GM12892 (cell line): ENCODE measurements around the gene DLG2.

Source experiments
- POLR2A ChIP-seq: IDR thresholded peaks from 2 replicates; pipeline ENCODE4 v1.6.1; 2011; ENCODE audit warnings: low read depth, low read length, control low read depth
- POLR2AphosphoS5 ChIP-seq: IDR thresholded peaks from 2 replicates; pipeline ENCODE4 v1.6.1; 2011; ENCODE audit warnings: low read depth, low read length, control low read depth
- TAF1 ChIP-seq: IDR thresholded peaks from 2 replicates; pipeline ENCODE4 v1.6.1; 2011; ENCODE audit warnings: low read depth, mild to moderate bottlenecking, control low read depth, low read length, borderline replicate concordance

DNA sequence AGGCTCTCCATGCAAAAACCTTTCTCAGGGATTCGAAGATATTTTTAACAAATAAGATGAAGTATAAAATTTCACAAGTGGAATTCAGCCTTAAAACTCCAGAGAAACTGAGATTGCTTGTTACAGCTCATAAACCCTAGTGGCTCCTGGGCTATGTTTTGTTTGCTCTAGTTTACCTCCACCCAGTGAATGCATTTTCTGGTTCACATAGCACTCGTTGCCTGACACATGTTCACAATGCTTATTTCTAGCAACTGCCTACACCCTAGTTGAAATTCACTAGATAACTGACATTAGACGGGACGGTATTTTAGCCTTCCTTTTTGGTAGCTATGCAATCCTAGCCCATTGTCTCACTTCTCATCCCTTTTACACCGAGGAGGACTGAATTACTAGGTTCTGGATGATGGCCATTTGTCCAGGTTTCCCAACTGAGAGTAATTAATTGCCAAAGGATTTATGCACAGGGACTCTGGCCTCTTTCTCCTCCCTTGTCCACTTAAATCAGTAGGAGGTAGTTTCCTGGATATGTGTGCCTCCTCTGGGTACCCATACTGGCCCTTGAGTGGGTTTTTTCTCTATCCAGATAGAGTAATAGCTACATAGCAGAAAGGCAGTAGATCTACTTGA lies 951.6 kb downstream of the DLG2 start:
- TF ChIP-seq POLR2A (no peak), POLR2AphosphoS5 (no peak), TAF1 (no peak)
